ENCODE measurements around the gene LPAR3.
"Not testable (repeated sequence)": the region's sequence is repeated elsewhere in the genome, so short reads cannot be mapped to it uniquely, and the experiment has no call there.

Gene LPAR3

GRCh38 chr1:84918726-84919336 is 25.8 kb upstream of the LPAR3 start:
- TF ChIP-seq CTCF (conservative IDR thresholded peaks at IDR 0.05) = no peak
- no peak overlapping the region for H3K27ac ChIP-seq

- TF ChIP-seq CTCF (conservative IDR thresholded peaks at IDR 0.05) = no peak
- H3K27ac ChIP-seq = no peak overlapping the region
These were observed 23.9 kb upstream of the LPAR3 start for GRCh38 chr1:84916897-84917296.

GRCh38 chr1:84913555-84913892 is 20.5 kb upstream of the LPAR3 start:
- H3K27ac ChIP-seq = peak overlapping the region; percentile 65; the same call in 1 of the 2 replicates
- no peak for TF ChIP-seq CTCF (conservative IDR thresholded peaks at IDR 0.05)

- H3K27ac ChIP-seq = peak overlapping the region; percentile 65; the same call in 1 of the 2 replicates
- no peak for TF ChIP-seq CTCF (conservative IDR thresholded peaks at IDR 0.05)
These were observed 19.9 kb upstream of the LPAR3 start for GRCh38 chr1:84912726-84913554.

- not testable (repeated sequence) for H3K27ac ChIP-seq
These were observed 15.9 kb upstream of the LPAR3 start for GRCh38 chr1:84908746-84909464.

GRCh38 chr1:84907095-84907827 is 14.3 kb upstream of the LPAR3 start:
- no peak for TF ChIP-seq CTCF (conservative IDR thresholded peaks at IDR 0.05)
- no peak overlapping the region for H3K27ac ChIP-seq

- not testable (repeated sequence) for H3K27ac ChIP-seq
These were observed 9.7 kb upstream of the LPAR3 start for GRCh38 chr1:84902727-84903126.

- no peak for TF ChIP-seq CTCF (conservative IDR thresholded peaks at IDR 0.05)
- H3K27ac ChIP-seq = peak overlapping the region; percentile 78
These were observed 7.0 kb upstream of the LPAR3 start for GRCh38 chr1:84899969-84900368.
